Karpas-422 (cell line): ENCODE measurements around the gene SGMS1. TPM values are rescaled to one million over a fixed set of nuclear protein-coding genes. Genes with fewer than 3 reads are reported as not detected.
"Not testable (repeated sequence)": the region's sequence is repeated elsewhere in the genome, so short reads cannot be mapped to it uniquely, and the experiment has no call there.

Source experiments
- DNase-seq: peaks from one replicate; pipeline ENCODE4 v3.0.0-alpha.2; 2015
- H2AFZ ChIP-seq: fragments of 200-600 bp; sonication (generic); 2 replicates; pipeline ENCODE4 v1.6.1; 2014; ENCODE audit warnings: antibody characterized with exemption, low read length, mixed read lengths
- H3K27ac ChIP-seq: fragments of 200-600 bp; sonication (generic); 2 replicates; pipeline ENCODE4 v1.5.1; 2014; ENCODE audit warnings: mild to moderate bottlenecking, low read length, moderate library complexity
- H3K27me3 ChIP-seq: fragments of 200-600 bp; sonication (generic); 2 replicates; pipeline ENCODE4 v1.6.1; 2014; ENCODE audit warnings: low read length, mixed read lengths
- H3K36me3 ChIP-seq: fragments of 200-600 bp; sonication (generic); 2 replicates; pipeline ENCODE4 v1.6.1; 2014; ENCODE audit warnings: low read length, mixed read lengths; ENCODE audit not compliant: insufficient read depth
- H3K4me1 ChIP-seq: fragments of 200-600 bp; sonication (generic); 2 replicates; pipeline ENCODE4 v1.6.1; 2014; ENCODE audit warnings: mild to moderate bottlenecking, low read length, mixed read lengths
- H3K4me2 ChIP-seq: fragments of 200-600 bp; sonication (generic); 2 replicates; pipeline ENCODE4 v1.6.1; 2014; ENCODE audit warnings: low read length, low read depth, mild to moderate bottlenecking; ENCODE audit not compliant: poor library complexity, severe bottlenecking
- H3K4me3 ChIP-seq: fragments of 200-600 bp; sonication (generic); 2 replicates; pipeline ENCODE4 v1.5.1; 2014; ENCODE audit warnings: mild to moderate bottlenecking, antibody characterized with exemption, low read length, mixed read lengths
- H3K79me2 ChIP-seq: fragments of 200-600 bp; sonication (generic); 2 replicates; pipeline ENCODE4 v1.6.1; 2014; ENCODE audit warnings: mild to moderate bottlenecking, low read length, mixed read lengths
- H3K9ac ChIP-seq: fragments of 200-600 bp; sonication (generic); 2 replicates; pipeline ENCODE4 v1.6.0; 2014; ENCODE audit warnings: low read length
- H3K9me2 ChIP-seq: fragments of 200-600 bp; sonication (generic), shearing (Covaris generic); replicated peaks from 2 replicates; pipeline ENCODE4 v1.6.0; 2014; ENCODE audit warnings: mild to moderate bottlenecking, low read length, moderate library complexity; ENCODE audit not compliant: insufficient read depth
- H3K9me3 ChIP-seq: fragments of 300-700, 200-600 bp; sonication (generic); 2 replicates; pipeline ENCODE4 v1.6.1; 2014; ENCODE audit warnings: low read length, mixed read lengths
- H4K20me1 ChIP-seq: fragments of 200-600 bp; sonication (generic); 2 replicates; pipeline ENCODE4 v1.6.1; 2014; ENCODE audit warnings: mild to moderate bottlenecking, antibody characterized with exemption, low read length, low read depth; ENCODE audit not compliant: insufficient read depth
- total RNA-seq: library from RNA; depleted of rRNA; stranded (reverse); fragments of >200 nt; shearing (Covaris generic); gene quantifications from 2 replicates; pipeline ENCODE4 v1.2.3, GENCODE V29; 2014; ENCODE audit warnings: low replicate concordance

The SGMS1 gene
- total RNA-seq, 1 experiment from 2014 or later: 2.9 TPM

GRCh38 chr10:50568750-50569149 is 55.0 kb downstream of the SGMS1 start:
- not testable (repeated sequence) for H3K4me3 ChIP-seq, H3K4me2 ChIP-seq, H3K9me3 ChIP-seq, H3K36me3 ChIP-seq, H4K20me1 ChIP-seq, H3K27me3 ChIP-seq, H3K4me1 ChIP-seq, H3K9ac ChIP-seq, DNase-seq, H3K79me2 ChIP-seq, H3K9me2 ChIP-seq, H3K27ac ChIP-seq, H2AFZ ChIP-seq

DNA sequence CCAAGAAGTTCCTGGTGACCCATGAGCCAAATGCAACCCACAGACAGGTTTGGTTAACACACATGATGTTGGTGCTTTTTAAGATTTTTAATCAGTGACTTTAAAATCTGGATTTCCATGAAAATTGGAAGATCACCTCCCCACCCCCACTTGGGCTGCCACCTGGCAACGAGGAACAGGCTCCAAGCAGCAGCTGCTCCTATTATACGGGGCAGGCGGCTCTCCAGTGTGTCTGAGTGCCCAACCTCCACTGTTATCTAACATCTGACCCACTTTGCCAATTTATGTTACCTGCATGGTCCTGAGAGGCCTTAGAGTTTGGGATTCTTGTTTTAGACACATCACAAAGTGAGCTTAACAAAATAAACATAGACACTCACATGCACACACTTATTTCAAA is 56.4 kb downstream of the SGMS1 start:
- no peaks in the 10 kb centered on the region for H3K27me3 ChIP-seq
- no peak overlapping the region for H3K9ac ChIP-seq
- H3K4me1 ChIP-seq: no peaks in the 10 kb centered on the region
- H3K4me3 ChIP-seq: no peak overlapping the region
- H3K9me2 ChIP-seq: no peaks in the 10 kb centered on the region
- H3K79me2 ChIP-seq: no peaks in the 10 kb centered on the region
- DNase-seq: no peak
- H2AFZ ChIP-seq: no peak overlapping the region
- no peaks in the 10 kb centered on the region for H3K36me3 ChIP-seq
- H3K27ac ChIP-seq: no peak overlapping the region
- no peak overlapping the region for H3K4me2 ChIP-seq
- H4K20me1 ChIP-seq: 0 out of 2 replicates have a peak, but pooled peaks cover 6% of the 10 kb centered on the region
- H3K9me3 ChIP-seq: no peaks in the 10 kb centered on the region

DNA sequence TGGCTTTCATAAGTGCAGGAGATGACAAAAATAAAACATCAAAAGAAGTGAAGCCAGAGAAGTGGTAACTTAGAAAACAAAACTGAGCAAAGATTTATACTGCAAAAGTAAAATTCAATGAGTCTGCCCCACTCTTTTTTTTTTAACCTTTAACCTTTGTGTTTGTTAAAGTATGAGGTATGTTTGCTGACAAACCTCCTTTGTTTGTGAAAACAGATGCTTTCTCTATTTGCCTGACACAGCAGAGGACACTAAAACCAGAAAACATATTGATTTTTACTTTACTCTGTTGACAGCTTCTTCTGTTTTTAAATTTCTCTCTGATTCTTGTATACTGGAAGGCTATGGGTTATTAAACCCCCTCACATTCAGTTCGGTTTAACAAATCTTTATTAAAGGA is 57.6 kb downstream of the SGMS1 start:
- DNase-seq: no peak
- Histone ChIP-seq H2AFZ (no peak overlapping the region), H3K79me2 (no peaks in the 10 kb centered on the region), H3K9ac (no peak overlapping the region), H3K36me3 (no peaks in the 10 kb centered on the region), H3K9me2 (no peaks in the 10 kb centered on the region), H3K4me1 (no peaks in the 10 kb centered on the region; the same call in 1 of the 2 replicates), H3K9me3 (no peaks in the 10 kb centered on the region), H3K4me2 (no peak overlapping the region), H3K27ac (no peak overlapping the region), H4K20me1 (0 out of 2 replicates have a peak, but pooled peaks cover 3% of the 10 kb centered on the region), H3K4me3 (no peak overlapping the region), H3K27me3 (no peaks in the 10 kb centered on the region)

GRCh38 chr10:50565301-50566083 is 58.3 kb downstream of the SGMS1 start:
- no peaks in the 10 kb centered on the region; the same call in 1 of the 2 replicates for H3K4me1 ChIP-seq
- H3K79me2 ChIP-seq: no peaks in the 10 kb centered on the region
- H3K4me2 ChIP-seq: no peak overlapping the region
- 0 out of 2 replicates have a peak, but pooled peaks cover 3% of the 10 kb centered on the region for H4K20me1 ChIP-seq
- no peaks in the 10 kb centered on the region for H3K9me2 ChIP-seq
- DNase-seq: no peak
- H3K4me3 ChIP-seq: no peak overlapping the region
- H3K36me3 ChIP-seq: no peaks in the 10 kb centered on the region
- no peak overlapping the region for H3K27ac ChIP-seq
- no peaks in the 10 kb centered on the region for H3K9me3 ChIP-seq
- no peak overlapping the region for H3K9ac ChIP-seq
- no peaks in the 10 kb centered on the region for H3K27me3 ChIP-seq
- no peak overlapping the region for H2AFZ ChIP-seq

DNA sequence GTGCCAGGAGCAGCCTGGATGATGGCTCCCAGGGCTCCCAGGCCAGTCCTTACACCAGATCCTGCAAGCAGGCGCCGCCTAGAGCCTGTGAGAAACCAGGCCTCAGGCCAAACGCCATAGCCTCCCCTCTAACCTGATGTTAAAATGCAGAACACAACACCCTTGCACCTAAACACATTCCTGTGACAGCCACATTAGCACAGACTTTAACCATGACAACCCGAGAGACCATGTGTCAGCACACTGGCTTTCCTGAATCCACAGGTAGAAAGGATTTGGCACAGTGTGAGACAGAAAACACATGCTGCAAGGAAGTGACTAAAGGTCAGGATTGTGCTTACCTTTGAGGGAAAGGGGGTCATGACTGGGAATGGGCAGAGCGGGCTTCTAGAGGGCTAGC is 59.9 kb downstream of the SGMS1 start:
- H3K9ac ChIP-seq: no peak overlapping the region
- no peaks in the 10 kb centered on the region for H3K79me2 ChIP-seq

GRCh38 chr10:50561816-50562215 is 61.9 kb downstream of the SGMS1 start:
- H3K4me1 ChIP-seq: no peaks in the 10 kb centered on the region; the same call in 1 of the 2 replicates

More for the DNA sequence above, 59.9 kb downstream of the SGMS1 start:
- no peaks in the 10 kb centered on the region; the same call in 1 of the 2 replicates for H3K4me1 ChIP-seq
- no peak for DNase-seq
- H3K4me3 ChIP-seq: no peak overlapping the region
- no peak overlapping the region for H2AFZ ChIP-seq
- no peaks in the 10 kb centered on the region for H3K9me2 ChIP-seq
- H3K27ac ChIP-seq: no peak overlapping the region
- H3K9me3 ChIP-seq: no peaks in the 10 kb centered on the region
- no peaks in the 10 kb centered on the region for H3K27me3 ChIP-seq
- no peak overlapping the region for H3K4me2 ChIP-seq
- H4K20me1 ChIP-seq: 0 out of 2 replicates have a peak, but pooled peaks cover 3% of the 10 kb centered on the region
- H3K36me3 ChIP-seq: no peaks in the 10 kb centered on the region

GRCh38 chr10:50561266-50561665 is 62.5 kb downstream of the SGMS1 start:
- Histone ChIP-seq H3K4me3 (no peak overlapping the region), H3K9me2 (no peaks in the 10 kb centered on the region), H2AFZ (no peak overlapping the region), H3K4me1 (no peaks in the 10 kb centered on the region; the same call in 1 of the 2 replicates), H3K4me2 (no peak overlapping the region), H3K9me3 (no peaks in the 10 kb centered on the region), H3K27ac (no peak overlapping the region), H3K27me3 (no peaks in the 10 kb centered on the region), H4K20me1 (peaks cover 4% of the 10 kb centered on the region; the same call in 1 of the 2 replicates), H3K36me3 (no peaks in the 10 kb centered on the region), H3K79me2 (no peaks in the 10 kb centered on the region), H3K9ac (no peak overlapping the region)
- DNase-seq: no peak

More at GRCh38 chr10:50561816-50562215, 61.9 kb downstream of the SGMS1 start:
- no peaks in the 10 kb centered on the region for H3K79me2 ChIP-seq
- H3K4me3 ChIP-seq: no peak overlapping the region
- H3K27me3 ChIP-seq: no peaks in the 10 kb centered on the region
- no peaks in the 10 kb centered on the region for H3K36me3 ChIP-seq
- no peak overlapping the region for H3K4me2 ChIP-seq
- H3K9me2 ChIP-seq: no peaks in the 10 kb centered on the region
- no peaks in the 10 kb centered on the region for H3K9me3 ChIP-seq
- H4K20me1 ChIP-seq: 0 out of 2 replicates have a peak, but pooled peaks cover 3% of the 10 kb centered on the region
- no peak overlapping the region for H2AFZ ChIP-seq
- peak; percentile 52 for DNase-seq
- no peak overlapping the region for H3K9ac ChIP-seq
- H3K27ac ChIP-seq: no peak overlapping the region

DNA sequence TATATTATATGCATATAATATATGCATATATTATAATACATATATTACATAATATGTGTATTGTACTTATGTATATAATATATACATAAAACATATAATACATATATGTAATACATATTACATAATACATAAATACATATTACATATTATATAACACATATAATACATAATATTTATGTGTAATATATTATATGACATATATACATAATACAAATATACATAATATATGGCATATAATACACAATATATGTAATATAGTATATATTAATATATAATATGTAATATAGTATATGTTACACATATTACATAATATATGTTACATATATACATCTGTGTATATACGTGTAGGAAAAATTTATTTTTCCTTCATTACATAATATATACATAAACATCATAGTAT is 63.4 kb downstream of the SGMS1 start:
- Histone ChIP-seq H3K4me3 (no peak overlapping the region), H3K79me2 (no peaks in the 10 kb centered on the region), H4K20me1 (peaks cover 7% of the 10 kb centered on the region; the same call in 1 of the 2 replicates), H3K9ac (no peak overlapping the region), H3K9me3 (no peaks in the 10 kb centered on the region), H3K9me2 (no peaks in the 10 kb centered on the region), H2AFZ (no peak overlapping the region), H3K4me1 (no peaks in the 10 kb centered on the region; the same call in 1 of the 2 replicates), H3K36me3 (no peaks in the 10 kb centered on the region), H3K27ac (no peak overlapping the region), H3K4me2 (no peak overlapping the region), H3K27me3 (no peaks in the 10 kb centered on the region)
- no peak for DNase-seq
